ENCODE data around the gene SCP2D1. TPM values are rescaled to one million over a fixed set of nuclear protein-coding genes. Genes with fewer than 3 reads are reported as not detected.

SCP2D1 gene
- total RNA-seq, 1 experiment from 2014 or later = not detected

DNA sequence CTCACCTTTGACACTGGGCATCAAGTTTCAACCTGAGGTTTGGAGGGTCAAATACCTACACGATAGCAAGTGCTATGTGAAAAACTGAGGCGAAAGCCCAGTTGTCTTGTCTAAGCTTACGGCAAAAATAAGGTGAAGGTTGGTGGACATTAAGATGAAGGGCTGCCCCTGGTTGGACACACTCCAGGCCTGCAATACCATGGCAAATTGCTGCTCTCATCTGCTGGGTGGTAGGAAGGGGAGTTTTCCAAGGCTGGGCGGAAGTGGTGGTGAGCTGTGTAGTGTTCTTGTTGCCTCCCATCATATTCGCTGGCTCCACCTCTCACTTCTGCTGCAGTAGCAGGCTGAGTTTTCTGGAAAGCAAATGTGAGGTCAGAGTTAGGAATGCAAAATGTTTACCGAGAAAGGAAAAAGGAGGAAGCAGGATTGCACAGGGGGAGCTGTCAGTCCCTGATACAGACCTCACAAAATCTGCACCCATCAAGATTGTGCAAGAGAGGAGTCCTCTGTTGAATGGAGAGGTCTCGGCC, 33.7 kb downstream of the SCP2D1 start:
- peaks cover 75% of the 10 kb centered on the region for H3K27me3 ChIP-seq (ENCODE audit: low read length)
- H3K4me2 ChIP-seq (ENCODE audit: low read length) = no peak overlapping the region
- H3K4me3 ChIP-seq (ENCODE audit: low read length) = no peak overlapping the region
- H3F3A ChIP-seq (ENCODE audit: low read length, unreplicated experiment) = no peaks in the 10 kb centered on the region
- no peaks in the 10 kb centered on the region for H4K20me1 ChIP-seq (ENCODE audit: low read length)
- H2AFZ ChIP-seq (ENCODE audit: low read length) = no peak overlapping the region
- intact Hi-C loops (cut with micrococcal nuclease) = no loop called here
- H3K27ac ChIP-seq (ENCODE audit: low read length) = no peak overlapping the region
- no peak for ATAC-seq
- no peaks in the 10 kb centered on the region for H3K79me2 ChIP-seq (ENCODE audit: low read length)
- no peak for DNase-seq
- no peak overlapping the region for H3K9ac ChIP-seq (ENCODE audit: low read length)
- BruUV-seq (replicated peaks) = no TSS peak
- TF ChIP-seq EZH2phosphoT487 (IDR thresholded peaks at IDR 0.05; ENCODE audit: borderline replicate concordance, low read length) = no peak
- TF ChIP-seq, protein P1, sequence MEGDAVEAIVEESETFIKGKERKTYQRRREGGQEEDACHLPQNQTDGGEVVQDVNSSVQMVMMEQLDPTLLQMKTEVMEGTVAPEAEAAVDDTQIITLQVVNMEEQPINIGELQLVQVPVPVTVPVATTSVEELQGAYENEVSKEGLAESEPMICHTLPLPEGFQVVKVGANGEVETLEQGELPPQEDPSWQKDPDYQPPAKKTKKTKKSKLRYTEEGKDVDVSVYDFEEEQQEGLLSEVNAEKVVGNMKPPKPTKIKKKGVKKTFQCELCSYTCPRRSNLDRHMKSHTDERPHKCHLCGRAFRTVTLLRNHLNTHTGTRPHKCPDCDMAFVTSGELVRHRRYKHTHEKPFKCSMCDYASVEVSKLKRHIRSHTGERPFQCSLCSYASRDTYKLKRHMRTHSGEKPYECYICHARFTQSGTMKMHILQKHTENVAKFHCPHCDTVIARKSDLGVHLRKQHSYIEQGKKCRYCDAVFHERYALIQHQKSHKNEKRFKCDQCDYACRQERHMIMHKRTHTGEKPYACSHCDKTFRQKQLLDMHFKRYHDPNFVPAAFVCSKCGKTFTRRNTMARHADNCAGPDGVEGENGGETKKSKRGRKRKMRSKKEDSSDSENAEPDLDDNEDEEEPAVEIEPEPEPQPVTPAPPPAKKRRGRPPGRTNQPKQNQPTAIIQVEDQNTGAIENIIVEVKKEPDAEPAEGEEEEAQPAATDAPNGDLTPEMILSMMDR (conservative IDR thresholded peaks at IDR 0.05; ENCODE audit: low read depth, low read length) = no peak
- TF ChIP-seq EZH2 (IDR thresholded peaks at IDR 0.05; ENCODE audit: low read length, unreplicated experiment) = no peak
- ChIA-PET CTCF (no interaction called here), POLR2A (ENCODE audit: unreplicated experiment) (interaction anchor here (0.6 kb wide), 1 partner anchor 782 kb away, joined by 3 read pairs; no protein-coding TSS in a partner anchor)
- H3K4me1 ChIP-seq (ENCODE audit: insufficient read depth, low read length) = no peaks in the 10 kb centered on the region
- H3K9me2 ChIP-seq (replicated peaks; ENCODE audit: low read length) = no peaks in the 10 kb centered on the region; the same call in 1 of the 2 replicates
- H3K36me3 ChIP-seq (ENCODE audit: low read depth, low read length) = no peaks in the 10 kb centered on the region
- H3K9me3 ChIP-seq (ENCODE audit: low read length) = no peaks in the 10 kb centered on the region

DNA sequence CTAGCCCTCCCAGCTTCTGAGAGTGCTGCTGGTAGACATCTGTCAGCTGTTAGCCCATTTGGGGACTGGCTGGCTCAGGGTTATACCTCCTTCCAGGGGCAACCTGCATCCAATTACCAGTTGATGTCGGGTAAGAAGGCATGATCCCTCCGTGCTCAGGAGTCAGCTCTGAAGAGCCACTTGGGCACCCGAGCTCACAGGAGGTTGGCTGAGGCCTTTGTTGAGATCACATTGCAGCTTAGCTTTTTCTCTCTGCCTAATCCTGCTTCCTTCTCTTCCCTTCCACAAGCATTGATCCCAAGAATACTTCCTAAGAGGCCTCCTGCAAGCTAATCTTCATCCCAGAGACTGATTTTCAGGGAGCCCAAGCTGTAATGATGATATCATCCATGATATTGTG, 35.5 kb downstream of the SCP2D1 start:
- no peak for DNase-seq
- Histone ChIP-seq H3K27me3 (ENCODE audit: low read length) (peaks cover 68% of the 10 kb centered on the region), H2AFZ (ENCODE audit: low read length) (no peak overlapping the region), H4K20me1 (ENCODE audit: low read length) (no peaks in the 10 kb centered on the region), H3K4me1 (ENCODE audit: insufficient read depth, low read length) (no peaks in the 10 kb centered on the region), H3K9me2 (replicated peaks; ENCODE audit: low read length) (no peaks in the 10 kb centered on the region; the same call in 1 of the 2 replicates), H3K4me2 (ENCODE audit: low read length) (no peak overlapping the region), H3K9ac (ENCODE audit: low read length) (no peak overlapping the region), H3F3A (ENCODE audit: low read length, unreplicated experiment) (no peaks in the 10 kb centered on the region), H3K36me3 (ENCODE audit: low read depth, low read length) (no peaks in the 10 kb centered on the region), H3K27ac (ENCODE audit: low read length) (no peak overlapping the region), H3K4me3 (ENCODE audit: low read length) (no peak overlapping the region), H3K79me2 (ENCODE audit: low read length) (no peaks in the 10 kb centered on the region), H3K9me3 (ENCODE audit: low read length) (no peaks in the 10 kb centered on the region)
- BruUV-seq (replicated peaks) = no TSS peak
- TF ChIP-seq, protein P1 (conservative IDR thresholded peaks at IDR 0.05; ENCODE audit: low read depth, low read length) = no peak
- no peak for TF ChIP-seq EZH2phosphoT487 (IDR thresholded peaks at IDR 0.05; ENCODE audit: borderline replicate concordance, low read length)
- TF ChIP-seq EZH2 (IDR thresholded peaks at IDR 0.05; ENCODE audit: low read length, unreplicated experiment) = no peak
- intact Hi-C loops (cut with micrococcal nuclease) = no loop called here
- ATAC-seq = no peak
- ChIA-PET CTCF (no interaction called here), POLR2A (ENCODE audit: unreplicated experiment) (no interaction called here)

DNA sequence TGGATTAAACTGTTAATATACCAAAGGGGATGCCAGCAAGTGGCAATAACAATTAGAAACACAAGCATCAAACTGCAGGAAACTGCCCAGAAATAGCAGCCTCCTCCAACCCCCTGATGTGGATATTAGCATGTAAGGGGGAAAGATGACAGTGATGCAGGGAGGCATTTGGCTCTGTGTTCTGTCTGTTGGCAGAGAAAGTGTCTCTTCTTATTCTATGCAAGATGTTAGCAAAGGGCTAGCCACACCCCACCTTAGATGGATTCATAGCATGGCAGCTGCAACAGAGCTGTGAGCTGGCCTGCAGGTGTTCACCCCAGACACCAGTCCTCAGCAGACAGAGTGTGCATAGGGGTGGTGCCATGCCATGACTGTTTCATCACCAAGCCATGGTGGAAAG, 38.0 kb downstream of the SCP2D1 start:
- POLR2A ChIA-PET (ENCODE audit: unreplicated experiment) = no interaction called here
- DNase-seq (no peak), ATAC-seq (no peak)

More for the DNA sequence above, 38.0 kb downstream of the SCP2D1 start:
- no peak overlapping the region for H3K27ac ChIP-seq (ENCODE audit: low read length)
- no peaks in the 10 kb centered on the region for H3K9me3 ChIP-seq (ENCODE audit: low read length)
- CTCF ChIA-PET = no interaction called here
- no peaks in the 10 kb centered on the region for H3K79me2 ChIP-seq (ENCODE audit: low read length)
- no peaks in the 10 kb centered on the region for H3K36me3 ChIP-seq (ENCODE audit: low read depth, low read length)
- H3K4me1 ChIP-seq (ENCODE audit: insufficient read depth, low read length) = no peaks in the 10 kb centered on the region
- no peak overlapping the region for H2AFZ ChIP-seq (ENCODE audit: low read length)
- BruUV-seq (replicated peaks) = no TSS peak
- TF ChIP-seq EZH2 (IDR thresholded peaks at IDR 0.05; ENCODE audit: low read length, unreplicated experiment) = no peak
- TF ChIP-seq EZH2phosphoT487 (IDR thresholded peaks at IDR 0.05; ENCODE audit: borderline replicate concordance, low read length) = no peak
- TF ChIP-seq, protein P1 (conservative IDR thresholded peaks at IDR 0.05; ENCODE audit: low read depth, low read length) = no peak
- H3K4me3 ChIP-seq (ENCODE audit: low read length) = no peak overlapping the region
- no peaks in the 10 kb centered on the region for H4K20me1 ChIP-seq (ENCODE audit: low read length)
- H3K9me2 ChIP-seq (replicated peaks; ENCODE audit: low read length) = no peaks in the 10 kb centered on the region
- no peaks in the 10 kb centered on the region for H3F3A ChIP-seq (ENCODE audit: low read length, unreplicated experiment)
- no peak overlapping the region for H3K9ac ChIP-seq (ENCODE audit: low read length)
- intact Hi-C loops (cut with micrococcal nuclease) = no loop called here
- H3K27me3 ChIP-seq (ENCODE audit: low read length) = peaks cover 56% of the 10 kb centered on the region
- no peak overlapping the region for H3K4me2 ChIP-seq (ENCODE audit: low read length)

All from PC-3 (cell line).